HG02870 (cell line): Measurements from ENCODE around the gene WDR88.

Source experiments
- ATAC-seq: cut with Tn5 transposase; IDR thresholded peaks from one replicate; pipeline ENCODE4 v1.9.1; 2021; ENCODE audit warnings: mild to moderate bottlenecking, moderate library complexity; ENCODE audit not compliant: unreplicated experiment

WDR88 gene

GRCh38 chr19:33132021-33132420, at the start of gene WDR88:
TSS of gene WDR88 (plus strand) at chr19:33132114. CDS start at chr19:33132170, 56 bp downstream.
- no peak for ATAC-seq

- ATAC-seq: no peak
These were observed 46.3 kb upstream of the WDR88 start for GRCh38 chr19:33085570-33086128.

GRCh38 chr19:33086955-33087354, 45.0 kb upstream of the WDR88 start:
- no peak for ATAC-seq

- no peak for ATAC-seq
These were observed 42.9 kb upstream of the WDR88 start for GRCh38 chr19:33089010-33089409.

- ATAC-seq: no peak
These were observed 41.7 kb upstream of the WDR88 start for GRCh38 chr19:33090179-33090578.

GRCh38 chr19:33093420-33094210, 38.3 kb upstream of the WDR88 start:
- ATAC-seq: no peak

GRCh38 chr19:33094436-33095067, 37.4 kb upstream of the WDR88 start:
- ATAC-seq: no peak

GRCh38 chr19:33096005-33096404, 35.9 kb upstream of the WDR88 start:
- ATAC-seq: no peak

- ATAC-seq: no peak
These were observed 33.8 kb upstream of the WDR88 start for GRCh38 chr19:33098055-33098534.

GRCh38 chr19:33100894-33101644, 30.8 kb upstream of the WDR88 start:
- ATAC-seq: no peak

- ATAC-seq: no peak
These were observed 29.0 kb upstream of the WDR88 start for GRCh38 chr19:33102893-33103292.

GRCh38 chr19:33108161-33108560, 23.8 kb upstream of the WDR88 start:
- no peak for ATAC-seq

GRCh38 chr19:33110137-33110910, 21.6 kb upstream of the WDR88 start:
- no peak for ATAC-seq

GRCh38 chr19:33111587-33111986, 20.3 kb upstream of the WDR88 start:
- ATAC-seq: no peak

- no peak for ATAC-seq
These were observed 17.6 kb upstream of the WDR88 start for GRCh38 chr19:33114312-33114711.

GRCh38 chr19:33117501-33117900, 14.4 kb upstream of the WDR88 start:
- no peak for ATAC-seq

GRCh38 chr19:33118643-33119042, 13.3 kb upstream of the WDR88 start:
- ATAC-seq: no peak

- no peak for ATAC-seq
These were observed 7.5 kb upstream of the WDR88 start for GRCh38 chr19:33124207-33125098.

GRCh38 chr19:33125929-33126388, 6.0 kb upstream of the WDR88 start:
- ATAC-seq: peak; percentile 57
